ENCODE results near the gene WDR35. TPM values are rescaled to one million over a fixed set of nuclear protein-coding genes. Genes with fewer than 3 reads are reported as not detected.

The WDR35 gene
- total RNA-seq, 1 experiment from 2014 or later, result 6.1 TPM

DNA sequence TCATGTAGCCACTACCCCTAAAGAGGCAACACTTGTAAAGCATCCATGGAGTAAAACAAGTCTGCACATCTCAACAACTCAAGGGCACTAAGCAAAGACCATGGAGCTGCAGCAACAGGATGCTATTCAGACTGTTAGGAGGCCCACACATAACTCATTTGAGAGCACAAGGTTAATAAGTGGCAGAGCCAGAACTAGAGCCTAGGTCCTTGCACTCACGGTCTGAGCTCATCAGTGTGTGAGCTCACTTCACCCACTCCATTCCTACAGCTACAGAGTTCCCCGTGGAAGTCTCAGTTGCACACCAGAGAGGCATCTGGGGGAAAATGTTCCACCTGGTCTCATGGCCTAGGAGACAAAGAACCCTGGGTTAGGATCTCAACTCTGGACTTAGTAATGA is 123.1 kb downstream of the WDR35 start:
- DNase-seq (ENCODE audit: low read depth), result no peak
- in situ Hi-C loops (cut with HindIII; ENCODE audit: low pct_unique_long_range_greater_than_20kb, low sequenced_read_pairs), result no loop called here

DNA sequence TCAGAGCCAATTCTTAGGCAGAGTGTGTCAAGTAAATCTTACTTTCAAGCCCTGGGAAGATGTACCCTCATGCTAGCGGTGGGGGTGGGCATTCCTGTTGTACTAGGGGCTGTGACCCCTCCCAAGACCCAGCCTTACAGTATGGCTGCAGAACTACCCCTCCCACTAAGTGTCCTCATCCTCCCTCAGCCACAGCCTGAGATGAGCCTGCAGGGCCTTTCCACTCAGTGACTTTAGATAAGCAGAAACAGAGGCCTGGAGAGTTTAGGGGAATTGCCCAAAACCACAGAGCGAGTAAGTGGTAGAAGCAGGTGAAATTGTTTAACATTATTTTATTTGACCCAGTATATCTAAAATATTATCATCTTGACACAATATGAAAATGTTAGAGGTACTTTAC is 124.8 kb downstream of the WDR35 start:
- in situ Hi-C loops (cut with HindIII; ENCODE audit: low pct_unique_long_range_greater_than_20kb, low sequenced_read_pairs), result no loop called here
- no peak for DNase-seq (ENCODE audit: low read depth)

DNA sequence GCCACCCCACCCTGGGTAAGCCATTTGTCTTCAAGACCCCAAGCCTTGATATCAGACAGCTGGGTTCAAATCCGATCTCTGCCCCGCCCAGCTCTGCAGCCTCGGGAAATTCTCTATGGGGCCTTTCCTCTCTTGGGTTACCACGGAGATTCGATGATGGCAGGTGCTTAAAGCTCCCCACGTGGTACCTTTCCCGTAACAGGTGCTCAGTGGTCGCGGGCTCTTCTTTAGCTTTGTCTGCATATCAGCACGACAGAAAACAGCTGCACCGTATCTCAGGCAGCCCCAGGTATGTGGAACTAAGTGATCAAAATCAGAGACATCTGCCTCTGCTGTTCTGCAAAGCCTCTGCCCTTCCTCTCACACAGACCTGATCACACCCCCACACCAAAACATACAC is 125.5 kb downstream of the WDR35 start:
- no peak for DNase-seq (ENCODE audit: low read depth)
- in situ Hi-C loops (cut with HindIII; ENCODE audit: low pct_unique_long_range_greater_than_20kb, low sequenced_read_pairs), result no loop called here

DNA sequence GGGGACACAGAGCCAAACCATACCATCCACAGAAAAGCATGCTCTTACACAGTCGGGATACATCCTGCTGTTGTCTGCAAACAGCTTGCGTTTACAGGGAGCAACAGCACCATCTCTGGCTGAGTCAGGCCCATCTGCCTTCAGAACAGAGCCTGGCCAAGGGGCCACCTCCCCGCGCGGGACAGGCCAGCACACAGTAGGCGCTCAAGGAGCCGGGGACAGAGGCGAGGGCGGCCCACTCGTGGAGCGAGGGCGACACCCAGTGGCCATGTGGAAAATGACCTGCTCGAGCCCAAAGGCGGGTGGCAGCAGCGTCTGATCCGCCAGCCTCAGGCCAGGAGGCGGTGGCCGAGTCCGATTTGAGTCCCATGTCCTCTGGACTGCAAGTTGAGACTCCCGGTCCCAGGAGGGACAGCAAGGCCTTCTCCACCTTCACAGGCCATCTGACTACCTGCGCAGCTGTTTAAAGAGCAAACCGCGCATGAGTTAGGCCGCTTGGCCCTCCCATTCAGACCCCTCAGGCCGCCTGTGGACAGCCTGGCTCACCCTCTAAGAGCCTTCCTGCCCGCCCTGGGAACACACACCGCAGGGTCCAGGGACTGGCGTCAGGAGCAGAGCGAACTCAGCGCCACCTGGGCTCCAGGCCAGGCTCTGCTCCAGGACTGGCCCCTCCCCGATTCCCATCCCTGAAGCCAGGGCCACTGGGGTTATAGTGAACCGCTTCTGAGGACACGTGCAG is 126.4 kb downstream of the WDR35 start:
- peak; percentile 60 for DNase-seq (ENCODE audit: low read depth)

DNA sequence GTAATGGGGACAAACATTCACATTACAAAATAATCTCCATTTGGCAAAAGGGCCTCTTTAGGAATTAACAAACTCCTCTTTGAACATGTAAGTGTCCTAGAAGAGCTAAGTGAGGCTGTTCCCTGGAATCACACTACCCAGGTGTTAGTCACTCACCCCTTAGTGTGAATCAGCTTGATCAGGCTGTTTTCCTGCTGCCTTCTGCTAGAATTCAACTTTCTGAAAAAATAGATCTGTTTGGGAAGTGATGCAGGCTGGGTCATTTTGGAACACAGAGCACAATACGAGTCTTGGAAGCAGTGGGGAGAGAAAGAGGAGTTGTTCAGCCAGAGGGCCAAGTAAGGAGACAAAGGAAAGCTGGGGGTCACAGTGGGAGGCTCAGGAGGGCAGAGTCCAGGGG is 128.1 kb downstream of the WDR35 start:
- no peak for DNase-seq (ENCODE audit: low read depth)
- in situ Hi-C loops (cut with HindIII; ENCODE audit: low pct_unique_long_range_greater_than_20kb, low sequenced_read_pairs), result no loop called here

More for the DNA sequence above, 126.4 kb downstream of the WDR35 start:
- in situ Hi-C loops (cut with HindIII; ENCODE audit: low pct_unique_long_range_greater_than_20kb, low sequenced_read_pairs), result no loop called here

Other genes with a start within 250 kb of the WDR35 start
- gene TTC32, start 88.1 kb downstream of the WDR35 start, total RNA-seq (2014; rRNA removed; shearing (Covaris generic); ENCODE audit: low replicate concordance), result 4.8 and 16.7 TPM in 2 replicates
- gene MATN3, start 22.6 kb upstream of the WDR35 start, total RNA-seq (2014; rRNA removed; shearing (Covaris generic); ENCODE audit: low replicate concordance), result 2.6 and 3.6 TPM in 2 replicates
- 143 and 161 TPM in 2 replicates for gene LAPTM4A, start 61.5 kb upstream of the WDR35 start, total RNA-seq (2014; rRNA removed; shearing (Covaris generic); ENCODE audit: low replicate concordance)
- 187 and 188 TPM in 2 replicates for gene SDC1, start 235.0 kb upstream of the WDR35 start, total RNA-seq (2014; rRNA removed; shearing (Covaris generic); ENCODE audit: low replicate concordance)